ENCODE results near the gene ADARB1.

ADARB1 gene

DNA sequence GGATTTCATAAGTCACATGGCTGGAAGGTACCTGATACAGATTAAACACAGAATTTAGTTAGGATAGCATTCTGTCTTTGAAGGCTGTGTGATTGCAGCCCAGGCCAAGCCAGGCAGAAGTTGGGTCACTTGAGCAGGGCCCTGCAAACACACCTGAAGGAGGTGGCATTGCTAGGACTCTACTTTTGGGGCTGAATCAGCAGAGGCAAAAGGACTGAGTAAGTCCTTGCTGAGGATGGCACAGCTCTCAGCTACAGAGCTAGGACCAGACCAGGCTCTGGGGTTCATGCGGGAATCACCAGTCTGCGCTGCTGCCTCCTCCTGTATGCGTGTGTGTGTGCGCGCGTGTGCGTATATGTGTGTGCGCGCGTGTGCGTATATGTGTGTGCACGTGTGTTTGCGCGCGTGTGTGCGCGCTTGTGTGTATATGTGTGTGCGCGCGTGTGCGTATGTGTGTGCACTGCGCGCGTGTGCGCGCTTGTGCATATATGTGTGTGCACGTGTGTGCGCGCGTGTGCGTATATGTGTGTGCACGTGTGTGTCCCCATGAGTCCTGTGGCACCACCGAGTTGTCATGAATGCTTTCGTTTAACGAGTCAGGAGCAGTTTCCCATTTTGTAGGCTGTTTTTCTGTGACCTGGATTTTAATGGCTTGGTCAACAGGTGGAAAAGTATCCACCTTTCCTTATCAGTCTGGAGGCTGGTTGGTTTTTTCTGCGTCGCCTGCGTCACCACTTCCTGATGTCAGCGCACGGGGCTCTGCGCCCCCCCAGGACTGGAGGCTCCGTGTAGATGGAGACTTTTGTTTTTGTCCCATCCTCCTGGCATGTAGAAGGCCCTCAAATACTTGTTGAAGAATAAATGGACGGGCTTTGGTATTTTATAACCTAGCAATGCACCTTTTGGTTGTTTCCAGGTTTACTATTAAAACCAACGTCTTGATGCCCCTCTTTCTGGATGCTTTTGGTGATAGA is 34.7 kb downstream of the ADARB1 start:
- Histone ChIP-seq H3K9me3 (no peaks in the 10 kb centered on the region), H3K27me3 (ENCODE audit: low read depth) (no peaks in the 10 kb centered on the region; the same call in 1 of the 2 replicates), H3K4me3 (no peak overlapping the region), H3K4me1 (peaks cover 10% of the 10 kb centered on the region), H3K36me3 (replicated peaks) (no peaks in the 10 kb centered on the region)
- in situ Hi-C loops (cut with MboI; ENCODE audit: low sequenced_read_pairs), result no loop called here
- DNase-seq (ENCODE audit: low spot score in 2 of 2), result no peak

DNA sequence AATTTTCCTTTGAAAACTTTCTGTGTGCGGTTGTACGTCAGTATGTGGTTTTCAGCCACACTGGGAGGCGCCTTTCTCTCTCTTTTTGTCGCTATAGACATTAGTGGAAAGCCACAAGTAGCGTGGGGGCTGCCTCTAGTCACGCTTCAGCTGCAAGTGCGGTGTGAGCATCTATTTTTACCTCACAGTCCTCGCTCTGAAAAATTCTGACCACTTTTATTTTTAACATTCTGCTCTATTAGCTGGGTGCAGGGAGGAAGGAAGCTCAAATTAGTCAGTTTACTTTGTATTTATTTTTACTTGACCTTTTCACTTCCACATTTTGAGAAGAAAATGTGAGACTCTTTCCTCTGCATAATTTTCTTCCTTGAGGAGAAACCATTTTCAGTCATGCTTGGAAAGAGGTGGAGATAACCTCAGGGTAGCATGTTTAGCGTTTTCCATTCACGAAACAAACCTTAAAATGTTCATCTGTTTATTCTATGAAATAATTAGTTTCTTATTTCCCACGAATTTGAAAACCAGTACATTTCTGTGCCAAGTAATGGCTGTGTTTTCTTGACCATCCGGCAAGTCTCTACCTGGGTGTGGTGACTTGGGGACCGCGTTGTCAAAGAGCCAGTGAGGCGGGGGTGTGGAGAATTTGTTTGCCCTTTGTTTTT is 35.6 kb downstream of the ADARB1 start:
- Histone ChIP-seq H3K4me3 (no peak overlapping the region), H3K36me3 (replicated peaks) (no peaks in the 10 kb centered on the region), H3K9me3 (no peaks in the 10 kb centered on the region), H3K4me1 (peaks cover 10% of the 10 kb centered on the region), H3K27me3 (ENCODE audit: low read depth) (no peaks in the 10 kb centered on the region; the same call in 1 of the 2 replicates)
- DNase-seq (ENCODE audit: low spot score in 2 of 2), result no peak
- in situ Hi-C loops (cut with MboI; ENCODE audit: low sequenced_read_pairs), result no loop called here

DNA sequence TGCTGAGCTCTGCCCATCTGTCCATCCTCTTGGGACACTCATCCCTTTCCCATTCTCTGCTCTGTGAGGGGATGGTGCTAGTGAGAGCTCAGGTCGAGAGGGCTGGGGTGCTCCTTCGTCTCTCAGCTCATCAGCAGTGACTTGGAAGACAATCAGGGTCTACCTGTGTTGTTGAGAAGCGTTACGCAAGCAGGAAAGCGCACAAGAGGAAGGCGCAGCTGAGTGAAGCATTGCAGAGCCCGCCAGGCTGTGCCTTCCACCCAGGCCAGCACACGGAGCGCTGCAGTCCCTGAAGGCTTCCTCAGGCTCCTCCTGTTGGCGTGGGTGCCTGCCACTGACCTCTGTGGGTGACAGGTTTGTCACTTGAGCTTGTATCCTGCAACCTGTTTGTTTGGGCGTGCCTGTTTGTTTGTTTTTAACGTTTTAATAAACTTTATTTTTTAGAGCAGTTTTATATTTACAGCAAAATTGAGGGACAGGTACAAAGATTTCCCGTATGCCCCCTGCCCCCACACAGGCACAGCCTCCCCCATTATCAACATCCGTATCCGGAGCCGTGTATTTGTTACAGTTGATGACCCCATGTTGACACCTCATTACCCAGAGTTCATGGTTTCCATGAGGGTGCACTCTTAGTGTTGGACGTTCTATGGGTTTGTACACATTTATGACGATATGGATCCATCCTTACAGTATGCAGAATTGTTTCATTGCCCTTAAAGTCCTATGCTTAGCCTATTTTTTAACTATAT is 36.7 kb downstream of the ADARB1 start:
- H3K36me3 ChIP-seq (replicated peaks), result no peaks in the 10 kb centered on the region

GRCh38 chr21:45111703-45112102 is 37.3 kb downstream of the ADARB1 start:
- H3K4me3 ChIP-seq, result no peak overlapping the region
- no peaks in the 10 kb centered on the region for H3K36me3 ChIP-seq (replicated peaks)
- in situ Hi-C loops (cut with MboI; ENCODE audit: low sequenced_read_pairs), result no loop called here
- DNase-seq (ENCODE audit: low spot score in 2 of 2), result no peak
- no peaks in the 10 kb centered on the region for H3K9me3 ChIP-seq
- H3K27me3 ChIP-seq (ENCODE audit: low read depth), result no peaks in the 10 kb centered on the region
- no peaks in the 10 kb centered on the region for H3K4me1 ChIP-seq

More for the DNA sequence above, 36.7 kb downstream of the ADARB1 start:
- Histone ChIP-seq H3K4me1 (peaks cover 4% of the 10 kb centered on the region), H3K9me3 (no peaks in the 10 kb centered on the region), H3K27me3 (ENCODE audit: low read depth) (no peaks in the 10 kb centered on the region), H3K4me3 (no peak overlapping the region)
- DNase-seq (ENCODE audit: low spot score in 2 of 2), result no peak
- in situ Hi-C loops (cut with MboI; ENCODE audit: low sequenced_read_pairs), result no loop called here

DNA sequence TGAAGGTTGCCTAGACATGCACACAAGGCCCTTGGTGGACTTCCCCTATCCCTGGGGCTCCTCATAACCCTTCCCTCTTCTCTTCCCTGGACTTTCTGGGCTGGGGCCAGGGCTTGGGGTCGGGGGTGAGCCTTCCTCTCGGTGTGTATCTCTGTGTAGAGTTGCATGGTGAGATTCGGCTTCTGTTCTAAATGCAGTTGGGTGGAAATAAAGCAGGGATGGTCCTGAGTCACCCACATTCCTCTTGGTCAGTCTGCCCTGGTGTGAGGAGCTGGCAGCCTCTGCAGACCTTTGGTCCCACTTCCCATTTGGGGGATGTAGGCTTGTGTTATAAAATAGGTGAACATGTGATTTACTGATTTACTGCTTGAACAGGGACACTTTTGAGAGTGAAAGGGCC is 38.0 kb downstream of the ADARB1 start:
- in situ Hi-C loops (cut with MboI; ENCODE audit: low sequenced_read_pairs), result no loop called here
- Histone ChIP-seq H3K4me3 (no peak overlapping the region), H3K9me3 (no peaks in the 10 kb centered on the region), H3K4me1 (no peaks in the 10 kb centered on the region), H3K36me3 (replicated peaks) (no peaks in the 10 kb centered on the region), H3K27me3 (ENCODE audit: low read depth) (no peaks in the 10 kb centered on the region)
- DNase-seq (ENCODE audit: low spot score in 2 of 2), result no peak

DNA sequence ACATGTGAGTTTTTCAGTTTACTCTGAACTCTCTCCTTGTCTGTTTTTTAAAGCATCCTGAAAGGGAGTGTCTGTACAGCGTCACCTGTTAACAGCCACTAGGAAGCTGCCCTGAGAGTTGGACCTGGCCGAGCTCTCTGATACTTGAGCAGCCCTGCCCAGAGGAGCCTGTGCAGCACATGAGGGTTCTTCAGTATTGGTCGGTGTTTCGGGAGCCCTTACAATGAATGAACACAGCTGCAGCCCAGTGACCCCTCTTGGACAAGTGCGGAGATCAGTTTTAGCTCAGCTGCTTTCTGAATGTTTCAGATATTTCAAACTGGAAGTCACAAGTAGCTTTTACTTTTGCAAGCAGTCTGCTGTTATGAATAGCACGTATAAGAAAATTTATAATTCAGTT is 39.2 kb downstream of the ADARB1 start:
- Histone ChIP-seq H3K4me3 (no peak overlapping the region), H3K36me3 (replicated peaks) (no peaks in the 10 kb centered on the region), H3K4me1 (no peaks in the 10 kb centered on the region), H3K9me3 (no peaks in the 10 kb centered on the region), H3K27me3 (ENCODE audit: low read depth) (no peaks in the 10 kb centered on the region)
- in situ Hi-C loops (cut with MboI; ENCODE audit: low sequenced_read_pairs), result no loop called here
- no peak for DNase-seq (ENCODE audit: low spot score in 2 of 2)

GRCh38 chr21:45114072-45114471 is 39.7 kb downstream of the ADARB1 start:
- Histone ChIP-seq H3K4me3 (no peak overlapping the region), H3K36me3 (replicated peaks) (no peaks in the 10 kb centered on the region), H3K4me1 (no peaks in the 10 kb centered on the region), H3K9me3 (no peaks in the 10 kb centered on the region), H3K27me3 (ENCODE audit: low read depth) (no peaks in the 10 kb centered on the region)
- in situ Hi-C loops (cut with MboI; ENCODE audit: low sequenced_read_pairs), result no loop called here
- no peak for DNase-seq (ENCODE audit: low spot score in 2 of 2)

DNA sequence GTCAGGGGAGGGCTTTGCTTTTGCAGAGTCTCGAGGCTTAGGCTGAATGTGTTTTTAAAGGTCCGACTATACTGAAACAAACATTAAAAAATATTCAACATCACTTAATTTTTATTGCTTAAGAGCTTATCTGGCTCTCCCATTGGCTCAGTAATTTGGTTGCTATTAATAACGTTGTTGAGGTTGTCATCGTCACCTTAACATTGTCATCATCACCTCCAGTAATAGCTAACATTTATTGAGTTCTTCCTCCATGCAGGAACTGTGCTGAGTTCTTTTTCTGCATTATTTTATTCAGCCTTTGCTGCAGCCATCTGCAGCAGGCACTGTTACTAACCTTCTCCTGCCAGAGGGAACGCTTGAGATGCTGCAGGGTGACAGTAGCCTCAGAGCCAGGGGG is 40.1 kb downstream of the ADARB1 start:
- in situ Hi-C loops (cut with MboI; ENCODE audit: low sequenced_read_pairs), result no loop called here
- no peaks in the 10 kb centered on the region for H3K4me1 ChIP-seq

GRCh38 chr21:45115141-45115540 is 40.8 kb downstream of the ADARB1 start:
- in situ Hi-C loops (cut with MboI; ENCODE audit: low sequenced_read_pairs), result no loop called here

More for the DNA sequence above, 40.1 kb downstream of the ADARB1 start:
- Histone ChIP-seq H3K36me3 (replicated peaks) (no peaks in the 10 kb centered on the region), H3K4me3 (no peak overlapping the region), H3K27me3 (ENCODE audit: low read depth) (no peaks in the 10 kb centered on the region), H3K9me3 (no peaks in the 10 kb centered on the region)
- DNase-seq (ENCODE audit: low spot score in 2 of 2), result no peak

GRCh38 chr21:45116066-45116465 is 41.7 kb downstream of the ADARB1 start:
- H3K4me3 ChIP-seq, result no peak overlapping the region
- H3K4me1 ChIP-seq, result peaks cover 6% of the 10 kb centered on the region
- H3K9me3 ChIP-seq, result no peaks in the 10 kb centered on the region
- H3K27me3 ChIP-seq (ENCODE audit: low read depth), result no peaks in the 10 kb centered on the region
- no peaks in the 10 kb centered on the region for H3K36me3 ChIP-seq (replicated peaks)
- DNase-seq (ENCODE audit: low spot score in 2 of 2), result no peak
- in situ Hi-C loops (cut with MboI; ENCODE audit: low sequenced_read_pairs), result no loop called here

More at GRCh38 chr21:45115141-45115540, 40.8 kb downstream of the ADARB1 start:
- Histone ChIP-seq H3K9me3 (no peaks in the 10 kb centered on the region), H3K36me3 (replicated peaks) (no peaks in the 10 kb centered on the region), H3K27me3 (ENCODE audit: low read depth) (no peaks in the 10 kb centered on the region), H3K4me1 (no peaks in the 10 kb centered on the region), H3K4me3 (no peak overlapping the region)
- DNase-seq (ENCODE audit: low spot score in 2 of 2), result no peak

GRCh38 chr21:45117314-45117713 is 42.9 kb downstream of the ADARB1 start:
- no peaks in the 10 kb centered on the region for H3K9me3 ChIP-seq
- no peak for DNase-seq (ENCODE audit: low spot score in 2 of 2)
- H3K36me3 ChIP-seq (replicated peaks), result no peaks in the 10 kb centered on the region
- H3K4me1 ChIP-seq, result peaks cover 16% of the 10 kb centered on the region
- H3K4me3 ChIP-seq, result no peak overlapping the region
- in situ Hi-C loops (cut with MboI; ENCODE audit: low sequenced_read_pairs), result no loop called here
- H3K27me3 ChIP-seq (ENCODE audit: low read depth), result no peaks in the 10 kb centered on the region

GRCh38 chr21:45118099-45118498 is 43.7 kb downstream of the ADARB1 start:
- no peak for DNase-seq (ENCODE audit: low spot score in 2 of 2)
- no peaks in the 10 kb centered on the region for H3K36me3 ChIP-seq (replicated peaks)
- in situ Hi-C loops (cut with MboI; ENCODE audit: low sequenced_read_pairs), result no loop called here
- no peak overlapping the region for H3K4me3 ChIP-seq
- no peaks in the 10 kb centered on the region for H3K27me3 ChIP-seq (ENCODE audit: low read depth)
- H3K4me1 ChIP-seq, result peaks cover 16% of the 10 kb centered on the region
- no peaks in the 10 kb centered on the region for H3K9me3 ChIP-seq

DNA sequence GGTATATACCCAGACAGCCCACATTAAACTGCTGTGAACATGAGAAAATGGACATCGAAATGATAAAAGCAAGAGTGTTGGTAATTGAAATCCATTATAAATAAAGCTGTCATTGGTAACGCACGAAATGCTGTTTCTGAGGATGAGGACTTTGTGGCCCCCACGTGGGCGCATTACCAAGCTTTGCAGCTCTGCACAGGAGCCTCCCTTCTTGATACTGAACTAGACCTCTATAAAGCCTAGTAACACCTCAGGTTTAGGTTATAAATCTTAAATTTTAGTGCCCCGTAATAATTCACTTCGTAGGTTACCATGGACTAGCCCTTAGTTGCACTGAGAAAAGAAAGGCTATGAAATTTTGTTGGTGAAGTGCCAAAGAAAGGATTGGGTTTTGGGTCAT is 45.4 kb downstream of the ADARB1 start:
- H3K9me3 ChIP-seq, result no peaks in the 10 kb centered on the region
- no peak overlapping the region for H3K4me3 ChIP-seq
- peaks cover 16% of the 10 kb centered on the region for H3K4me1 ChIP-seq
- in situ Hi-C loops (cut with MboI; ENCODE audit: low sequenced_read_pairs), result no loop called here
- DNase-seq (ENCODE audit: low spot score in 2 of 2), result no peak
- H3K36me3 ChIP-seq (replicated peaks), result no peaks in the 10 kb centered on the region
- no peaks in the 10 kb centered on the region for H3K27me3 ChIP-seq (ENCODE audit: low read depth)

Data from HAP-1 (cell line).